Stimulated activated CD4-positive, alpha-beta T cell treated with anti-CD3 and anti-CD28 coated beads, Interleukin-1b, Interleukin-23, amount 100 ng/mL, for 4 hours (primary cell): ENCODE data around the gene ST7.

Experiments used
- DNase-seq, 2 donors: peaks; one replicate each; pipeline ENCODE4 v3.0.0-alpha.2; 2020; ENCODE audit warnings: low read depth in 2 of 2

The ST7 gene

GRCh38 chr7:117009705-117010361, 56.5 kb downstream of the ST7 start:
- no peak for DNase-seq

GRCh38 chr7:117010375-117011133, 57.3 kb downstream of the ST7 start:
- no peak for DNase-seq

- DNase-seq: no peak
These were observed 58.3 kb downstream of the ST7 start for GRCh38 chr7:117011419-117012260.

GRCh38 chr7:117012284-117012683, 59.0 kb downstream of the ST7 start:
- no peak for DNase-seq

- no peak for DNase-seq
These were observed 59.4 kb downstream of the ST7 start for GRCh38 chr7:117012696-117013095.

GRCh38 chr7:117014099-117014656, 60.9 kb downstream of the ST7 start:
- DNase-seq: no peak

- DNase-seq: peak in 1 of 2 donors; percentile 5
These were observed 61.4 kb downstream of the ST7 start for GRCh38 chr7:117014673-117015133.

- no peak for DNase-seq
These were observed 62.2 kb downstream of the ST7 start for GRCh38 chr7:117015258-117016184.

- no peak for DNase-seq
These were observed 63.7 kb downstream of the ST7 start for GRCh38 chr7:117017017-117017451.

GRCh38 chr7:117017702-117018266, 64.5 kb downstream of the ST7 start:
- DNase-seq: no peak

GRCh38 chr7:117018713-117019112, 65.4 kb downstream of the ST7 start:
- no peak for DNase-seq

GRCh38 chr7:117019287-117019686, 66.0 kb downstream of the ST7 start:
- no peak for DNase-seq

- no peak for DNase-seq
These were observed 66.7 kb downstream of the ST7 start for GRCh38 chr7:117019786-117020590.

- DNase-seq: no peak
These were observed 67.3 kb downstream of the ST7 start for GRCh38 chr7:117020591-117020973.

GRCh38 chr7:117021366-117021765, 68.1 kb downstream of the ST7 start:
- no peak for DNase-seq

GRCh38 chr7:117021986-117022385, 68.7 kb downstream of the ST7 start:
- no peak for DNase-seq

GRCh38 chr7:117023325-117023854, 70.1 kb downstream of the ST7 start:
- no peak for DNase-seq

- DNase-seq: no peak
These were observed 71.5 kb downstream of the ST7 start for GRCh38 chr7:117024811-117025210.

GRCh38 chr7:117025891-117026290, 72.6 kb downstream of the ST7 start:
- no peak for DNase-seq
